Activated naive CD4-positive, alpha-beta T cell treated with anti-CD3 and anti-CD28 coated beads, Interleukin-2, amount 10 ng/mL, durations not matched to agents 7 days and 5 days (primary cell): ENCODE data around the gene PLEKHA6.
"Not testable (repeated sequence)": the region's sequence is repeated elsewhere in the genome, so short reads cannot be mapped to it uniquely, and the experiment has no call there.

Experiments
- CTCF ChIA-PET: fragments of 350-600 bp; sonication (Branson Sonifier 250); formaldehyde crosslinking; loops from one replicate; lab custom pipeline; 2021; ENCODE audit warnings: antibody characterized with exemption; lab: Charles Lee
- DNase-seq: peaks from one replicate; pipeline ENCODE4 v3.0.0-alpha.2; 2020
- H3K27ac Mint-ChIP-seq: one replicate; pipeline ENCODE4 v1.8.0; 2021; ENCODE audit warnings: mild to moderate bottlenecking, moderate library complexity, mixed read lengths
- H3K27me3 Mint-ChIP-seq: one replicate; pipeline ENCODE4 v1.8.0; 2021; ENCODE audit warnings: mild to moderate bottlenecking, mixed read lengths
- H3K36me3 Mint-ChIP-seq: one replicate; pipeline ENCODE4 v1.8.0; 2021; ENCODE audit warnings: mixed read lengths
- H3K4me1 Mint-ChIP-seq: one replicate; pipeline ENCODE4 v1.8.0; 2021; ENCODE audit warnings: mixed read lengths
- H3K4me3 Mint-ChIP-seq: one replicate; pipeline ENCODE4 v1.8.0; 2021; ENCODE audit warnings: mild to moderate bottlenecking, moderate library complexity, mixed read lengths
- H3K9me3 Mint-ChIP-seq: one replicate; pipeline ENCODE4 v1.8.0; 2021; ENCODE audit warnings: mixed read lengths

Gene PLEKHA6

GRCh38 chr1:204319462-204319861 is 40.3 kb downstream of the PLEKHA6 start:
- Mint-ChIP-seq H3K27me3 (peaks cover 23% of the 10 kb centered on the region), H3K9me3 (no peaks in the 10 kb centered on the region), H3K36me3 (no peaks in the 10 kb centered on the region), H3K4me1 (no peaks in the 10 kb centered on the region), H3K4me3 (no peak overlapping the region), H3K27ac (no peak overlapping the region)
- DNase-seq, result no peak
- CTCF ChIA-PET, result no interaction called here

- Mint-ChIP-seq H3K9me3 (no peaks in the 10 kb centered on the region), H3K4me3 (no peak overlapping the region), H3K4me1 (no peaks in the 10 kb centered on the region), H3K27me3 (peaks cover 26% of the 10 kb centered on the region), H3K27ac (no peak overlapping the region), H3K36me3 (no peaks in the 10 kb centered on the region)
- CTCF ChIA-PET, result no interaction called here
- DNase-seq, result no peak
These were observed 40.7 kb downstream of the PLEKHA6 start for GRCh38 chr1:204319027-204319426.

GRCh38 chr1:204318324-204318723 is 41.4 kb downstream of the PLEKHA6 start:
- Mint-ChIP-seq H3K27ac (no peak overlapping the region), H3K9me3 (no peaks in the 10 kb centered on the region), H3K27me3 (peaks cover 30% of the 10 kb centered on the region), H3K36me3 (no peaks in the 10 kb centered on the region), H3K4me3 (no peak overlapping the region), H3K4me1 (no peaks in the 10 kb centered on the region)
- DNase-seq, result no peak
- CTCF ChIA-PET, result no interaction called here

GRCh38 chr1:204317170-204317569 is 42.6 kb downstream of the PLEKHA6 start:
- Mint-ChIP-seq H3K4me3 (no peak overlapping the region), H3K27me3 (peaks cover 41% of the 10 kb centered on the region), H3K9me3 (no peaks in the 10 kb centered on the region), H3K36me3 (no peaks in the 10 kb centered on the region), H3K4me1 (no peaks in the 10 kb centered on the region), H3K27ac (no peak overlapping the region)
- no peak for DNase-seq
- CTCF ChIA-PET, result no interaction called here

GRCh38 chr1:204316164-204316563 is 43.6 kb downstream of the PLEKHA6 start:
- H3K36me3 Mint-ChIP-seq, result no peaks in the 10 kb centered on the region

GRCh38 chr1:204314893-204315658 is 44.7 kb downstream of the PLEKHA6 start:
- DNase-seq, result no peak
- CTCF ChIA-PET, result interaction anchor here (0.6 kb wide), 1 partner anchor 116 kb away, joined by 3 read pairs; no protein-coding TSS in a partner anchor
- Mint-ChIP-seq H3K4me1 (no peaks in the 10 kb centered on the region), H3K4me3 (no peak overlapping the region), H3K9me3 (no peaks in the 10 kb centered on the region), H3K27ac (no peak overlapping the region), H3K27me3 (peaks cover 45% of the 10 kb centered on the region), H3K36me3 (no peaks in the 10 kb centered on the region)

More at GRCh38 chr1:204316164-204316563, 43.6 kb downstream of the PLEKHA6 start:
- Mint-ChIP-seq H3K9me3 (no peaks in the 10 kb centered on the region), H3K27ac (no peak overlapping the region), H3K4me1 (no peaks in the 10 kb centered on the region), H3K27me3 (peaks cover 41% of the 10 kb centered on the region), H3K4me3 (no peak overlapping the region)
- DNase-seq, result no peak
- CTCF ChIA-PET, result interaction anchor here (0.7 kb wide), 1 partner anchor 154 kb away, joined by 3 read pairs; no protein-coding TSS in a partner anchor

- CTCF ChIA-PET, result interaction anchor here (1.2 kb wide), 1 partner anchor 151 kb away, joined by 3 read pairs; no protein-coding TSS in a partner anchor
- H3K27me3 Mint-ChIP-seq, result peaks cover 45% of the 10 kb centered on the region
- no peak overlapping the region for H3K27ac Mint-ChIP-seq
- H3K4me3 Mint-ChIP-seq, result no peak overlapping the region
- H3K36me3 Mint-ChIP-seq, result no peaks in the 10 kb centered on the region
- H3K4me1 Mint-ChIP-seq, result no peaks in the 10 kb centered on the region
- DNase-seq, result no peak
- H3K9me3 Mint-ChIP-seq, result no peaks in the 10 kb centered on the region
These were observed 45.4 kb downstream of the PLEKHA6 start for GRCh38 chr1:204314171-204314892.

GRCh38 chr1:204313675-204314074 is 46.1 kb downstream of the PLEKHA6 start:
- Mint-ChIP-seq H3K27me3 (peaks cover 45% of the 10 kb centered on the region), H3K27ac (no peak overlapping the region), H3K9me3 (no peaks in the 10 kb centered on the region), H3K36me3 (no peaks in the 10 kb centered on the region), H3K4me1 (no peaks in the 10 kb centered on the region), H3K4me3 (no peak overlapping the region)
- CTCF ChIA-PET, result interaction anchor here (1.2 kb wide), 1 partner anchor 150 kb away, joined by 3 read pairs; no protein-coding TSS in a partner anchor
- no peak for DNase-seq

GRCh38 chr1:204310970-204311369 is 48.8 kb downstream of the PLEKHA6 start:
- H3K4me3 Mint-ChIP-seq, CTCF ChIA-PET, H3K4me1 Mint-ChIP-seq, H3K36me3 Mint-ChIP-seq, H3K9me3 Mint-ChIP-seq, DNase-seq, H3K27ac Mint-ChIP-seq: not testable (repeated sequence)
- H3K27me3 Mint-ChIP-seq, result peaks cover 55% of the 10 kb centered on the region

- Mint-ChIP-seq H3K9me3 (no peaks in the 10 kb centered on the region), H3K4me1 (no peaks in the 10 kb centered on the region), H3K4me3 (no peak overlapping the region), H3K27me3 (peaks cover 39% of the 10 kb centered on the region), H3K27ac (no peak overlapping the region), H3K36me3 (no peaks in the 10 kb centered on the region)
- CTCF ChIA-PET, result interaction anchor here (1.1 to 1.7 kb wide), 2 partner anchors 16 to 90 kb away, joined by 4 to 5 read pairs; no protein-coding TSS in a partner anchor
- DNase-seq, result no peak
These were observed 51.6 kb downstream of the PLEKHA6 start for GRCh38 chr1:204308023-204308628.

- Mint-ChIP-seq H3K27me3 (peaks cover 36% of the 10 kb centered on the region), H3K9me3 (no peaks in the 10 kb centered on the region), H3K4me1 (no peaks in the 10 kb centered on the region), H3K36me3 (no peaks in the 10 kb centered on the region), H3K27ac (no peak overlapping the region), H3K4me3 (no peak overlapping the region)
- CTCF ChIA-PET, result interaction anchor here (1.1 to 1.7 kb wide), 2 partner anchors 17 to 91 kb away, joined by 4 to 5 read pairs; no protein-coding TSS in a partner anchor
- no peak for DNase-seq
These were observed 52.3 kb downstream of the PLEKHA6 start for GRCh38 chr1:204307334-204307883.

- DNase-seq, result no peak
- H3K36me3 Mint-ChIP-seq, result no peaks in the 10 kb centered on the region
- H3K9me3 Mint-ChIP-seq, result no peaks in the 10 kb centered on the region
- no peak overlapping the region for H3K27ac Mint-ChIP-seq
- H3K4me1 Mint-ChIP-seq, result no peaks in the 10 kb centered on the region
- CTCF ChIA-PET, result no interaction called here
- peaks cover 42% of the 10 kb centered on the region for H3K27me3 Mint-ChIP-seq
- H3K4me3 Mint-ChIP-seq, result no peak overlapping the region
These were observed 53.7 kb downstream of the PLEKHA6 start for GRCh38 chr1:204306076-204306475.

GRCh38 chr1:204304067-204304466 is 55.7 kb downstream of the PLEKHA6 start:
- Mint-ChIP-seq H3K27ac (no peak overlapping the region), H3K9me3 (no peaks in the 10 kb centered on the region), H3K4me1 (no peaks in the 10 kb centered on the region), H3K36me3 (no peaks in the 10 kb centered on the region), H3K4me3 (no peak overlapping the region), H3K27me3 (peaks cover 48% of the 10 kb centered on the region)
- CTCF ChIA-PET, result no interaction called here
- no peak for DNase-seq

- Mint-ChIP-seq H3K4me1 (no peaks in the 10 kb centered on the region), H3K27me3 (peaks cover 56% of the 10 kb centered on the region), H3K36me3 (no peaks in the 10 kb centered on the region), H3K9me3 (no peaks in the 10 kb centered on the region), H3K27ac (no peak overlapping the region), H3K4me3 (no peak overlapping the region)
- CTCF ChIA-PET, result no interaction called here
- DNase-seq, result no peak
These were observed 57.0 kb downstream of the PLEKHA6 start for GRCh38 chr1:204302769-204303168.
